Muscle layer of colon (tissue), 2 donors: Measurements from ENCODE around the gene MYT1.
A peak's percentile ranks its signal among the peaks of the same experiment; 100 is the strongest.

Experiments used
- H3K27ac ChIP-seq: one replicate; pipeline ENCODE4 v1.7.0; 2013; ENCODE audit warnings: low read depth, mild to moderate bottlenecking, low read length, moderate library complexity
- H3K27me3 ChIP-seq, 2 donors: one replicate each; pipeline ENCODE4 v1.7.0; 2013; ENCODE audit warnings: low read length in 2 of 2, mild to moderate bottlenecking in 2 of 2; ENCODE audit not compliant: insufficient read depth in 2 of 2, control insufficient read depth in 1 of 2
- H3K36me3 ChIP-seq: one replicate; pipeline ENCODE4 v1.7.0; 2013; ENCODE audit warnings: mild to moderate bottlenecking, low read length; ENCODE audit not compliant: insufficient read depth
- H3K4me1 ChIP-seq: one replicate; pipeline ENCODE4 v1.7.0; 2013; ENCODE audit warnings: mild to moderate bottlenecking, low read length; ENCODE audit not compliant: insufficient read depth
- H3K4me3 ChIP-seq, 2 donors: one replicate each; pipeline ENCODE4 v1.7.0; 2013; ENCODE audit warnings: low read length in 2 of 2, low read depth in 1 of 2, mild to moderate bottlenecking in 1 of 2, moderate library complexity in 1 of 2
- H3K9ac ChIP-seq: one replicate; pipeline ENCODE4 v1.7.0; 2013; ENCODE audit warnings: low read length
- H3K9me3 ChIP-seq: one replicate; pipeline ENCODE4 v1.7.0; 2013; ENCODE audit warnings: mild to moderate bottlenecking, low read length
- donor health status: abdominal sarcoma.
- donor health status: Adenocarcinoma of cecum.

The MYT1 gene

DNA sequence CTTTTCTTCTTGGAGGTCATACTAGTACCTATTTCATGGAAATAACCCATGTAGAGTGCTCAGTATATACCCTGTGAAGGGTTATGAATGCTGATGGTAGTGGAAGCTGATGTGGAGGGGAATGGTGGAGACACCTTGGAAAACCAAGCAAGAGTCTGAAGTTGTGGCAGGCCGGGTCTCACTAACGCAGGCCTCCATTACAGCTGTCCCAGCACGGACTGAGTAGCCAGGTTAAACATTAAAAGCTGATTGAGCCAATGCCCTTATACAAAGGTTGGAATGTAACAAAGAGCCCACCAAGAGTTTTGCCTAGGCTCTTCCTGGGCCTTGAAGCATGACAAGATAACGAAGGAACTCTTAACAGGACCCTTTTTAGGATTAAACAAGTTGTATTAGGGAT is 89.2 kb downstream of the MYT1 start:
- Histone ChIP-seq H3K4me1 (peaks cover 11% of the 10 kb centered on the region), H3K27me3 (no peaks in the 10 kb centered on the region), H3K36me3 (no peaks in the 10 kb centered on the region), H3K4me3 (no peak overlapping the region), H3K9me3 (no peaks in the 10 kb centered on the region), H3K27ac (no peak overlapping the region), H3K9ac (no peak overlapping the region)

DNA sequence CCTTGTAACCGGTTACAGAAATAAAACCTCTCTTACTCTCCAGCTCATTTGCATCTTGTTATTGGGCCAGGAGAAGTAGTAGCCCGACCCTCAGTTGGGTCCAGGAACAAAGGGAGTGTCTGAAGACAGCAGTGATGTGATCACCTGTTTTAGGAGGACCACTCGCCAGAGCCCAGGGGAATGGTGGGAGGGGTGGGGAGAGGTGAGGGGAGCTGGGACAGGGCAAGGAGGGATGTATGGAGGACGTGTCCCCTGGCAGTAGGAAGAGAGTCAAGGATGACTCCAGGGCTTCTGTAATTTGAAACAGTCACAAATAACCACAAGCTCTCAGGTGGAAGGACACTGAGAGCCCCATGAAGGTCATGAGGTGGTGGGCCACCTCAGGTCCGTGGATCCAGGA is 89.9 kb downstream of the MYT1 start:
- H3K27ac ChIP-seq: no peak overlapping the region
- H3K36me3 ChIP-seq: no peaks in the 10 kb centered on the region
- no peaks in the 10 kb centered on the region for H3K9me3 ChIP-seq
- H3K4me3 ChIP-seq: no peak overlapping the region
- peaks cover 11% of the 10 kb centered on the region for H3K4me1 ChIP-seq
- no peaks in the 10 kb centered on the region for H3K27me3 ChIP-seq
- H3K9ac ChIP-seq: no peak overlapping the region

DNA sequence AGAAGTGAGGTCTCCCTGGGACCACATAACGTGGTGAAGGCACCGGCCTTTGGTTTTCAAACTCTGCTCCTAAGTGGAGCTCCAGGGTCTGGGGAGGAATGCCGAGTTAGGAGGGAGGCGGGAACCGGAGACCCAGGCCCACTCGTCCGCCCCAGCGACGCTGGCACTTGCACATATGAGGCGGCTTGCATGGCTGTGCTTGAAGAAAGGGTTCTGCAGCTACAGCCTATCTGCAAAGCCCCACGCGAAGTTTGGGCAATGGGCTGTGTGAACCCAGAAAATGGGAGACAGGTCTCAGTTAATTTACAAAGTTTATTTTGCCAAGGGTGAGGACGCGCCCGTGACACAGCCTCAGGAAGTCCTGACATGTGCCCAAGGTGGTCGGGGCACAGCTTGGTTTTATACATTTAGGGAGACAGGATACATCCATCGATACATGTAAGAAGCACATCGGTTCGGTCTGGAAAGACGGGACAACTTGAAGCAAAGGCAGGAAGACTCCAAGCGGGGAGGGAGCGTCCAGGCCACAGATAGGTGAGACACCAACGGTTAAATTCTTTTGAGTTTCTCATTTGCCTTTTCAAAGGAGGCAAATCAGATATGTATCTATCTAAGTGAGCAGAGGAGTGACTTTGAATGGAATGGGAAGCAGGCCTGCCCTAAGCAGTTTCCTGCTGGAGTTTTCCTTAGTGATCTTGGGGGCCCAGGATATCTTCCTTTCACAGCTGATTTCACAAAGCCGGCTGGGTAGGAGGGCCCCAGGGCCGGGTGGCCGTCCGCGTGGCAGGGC is 90.5 kb downstream of the MYT1 start:
- H3K9me3 ChIP-seq: no peaks in the 10 kb centered on the region
- H3K27ac ChIP-seq: peak overlapping the region; percentile 79
- H3K4me3 ChIP-seq: peak overlapping the region; percentile 70 to 80
- H3K9ac ChIP-seq: peak overlapping the region; percentile 34
- H3K36me3 ChIP-seq: no peaks in the 10 kb centered on the region
- peaks cover 11% of the 10 kb centered on the region for H3K4me1 ChIP-seq
- no peaks in the 10 kb centered on the region for H3K27me3 ChIP-seq

DNA sequence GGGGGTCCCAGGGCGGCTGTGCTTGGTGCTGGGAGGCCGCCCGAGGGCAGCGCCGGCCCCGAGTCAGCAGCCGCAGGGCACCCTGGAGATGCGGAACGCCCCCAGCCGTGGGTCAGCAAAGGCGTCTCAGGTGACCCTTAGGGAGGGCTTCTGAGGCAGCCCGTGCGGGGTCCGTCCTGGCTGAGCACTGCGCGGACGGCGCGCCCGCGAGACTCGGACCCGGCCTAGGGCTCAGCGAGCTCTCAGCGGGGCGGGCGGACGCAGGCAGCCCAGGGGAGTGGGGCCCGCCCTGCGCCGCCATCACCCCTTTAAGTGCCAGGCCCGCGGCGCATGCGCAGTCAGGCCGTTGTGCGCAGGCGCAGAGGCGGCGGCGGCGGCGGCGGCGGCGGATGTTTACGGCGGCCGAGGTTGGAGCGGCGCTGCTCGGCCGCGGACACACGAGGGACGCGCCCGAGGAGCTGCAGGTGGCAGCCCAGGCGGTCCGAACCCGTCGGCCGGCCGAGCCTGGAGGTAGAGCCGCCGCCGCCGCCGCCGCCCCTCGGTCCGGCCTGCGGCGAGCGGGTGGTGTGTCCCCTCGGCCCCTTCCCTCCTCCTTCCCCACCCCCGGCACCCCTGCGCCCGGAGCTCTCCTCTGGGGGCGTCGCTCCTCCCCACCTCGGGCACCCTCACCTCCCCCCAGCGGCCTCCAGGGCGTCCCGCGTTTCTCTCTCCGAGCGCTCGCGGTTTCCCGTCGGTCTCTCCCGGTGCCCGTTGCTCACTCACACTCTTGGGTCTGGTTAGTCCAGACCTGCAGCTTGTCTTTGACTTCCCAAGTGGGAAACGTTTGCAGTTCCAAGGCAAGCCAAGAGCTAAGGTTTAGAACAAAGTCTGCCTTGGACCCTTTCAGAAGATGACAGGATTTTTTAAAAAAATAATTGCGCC is 91.4 kb downstream of the MYT1 start, which contains the start of gene PCMTD2:
TSS of gene PCMTD2 (plus strand) at position 388 of the 921 bp plus-strand sequence. CDS start 4,218 bp downstream, outside the sequence.
- Histone ChIP-seq H3K27me3 (no peaks in the 10 kb centered on the region), H3K4me1 (peaks cover 18% of the 10 kb centered on the region), H3K9ac (peak within 1 kb of the TSS; percentile 49), H3K27ac (peak within 1 kb of the TSS; percentile 79), H3K9me3 (no peaks in the 10 kb centered on the region), H3K36me3 (no peaks in the 10 kb centered on the region), H3K4me3 (peak within 1 kb of the TSS; percentile 76 to 80)

- H3K36me3 ChIP-seq: no peaks in the 10 kb centered on the region
- peak overlapping the region; percentile 49 for H3K9ac ChIP-seq
- peak overlapping the region; percentile 76 to 80 for H3K4me3 ChIP-seq
- peaks cover 22% of the 10 kb centered on the region for H3K4me1 ChIP-seq
- H3K27me3 ChIP-seq: no peaks in the 10 kb centered on the region
- H3K27ac ChIP-seq: peak overlapping the region; percentile 78
- H3K9me3 ChIP-seq: no peaks in the 10 kb centered on the region
Measured at GRCh38 chr20:64256282-64256935, 92.2 kb downstream of the MYT1 start.

DNA sequence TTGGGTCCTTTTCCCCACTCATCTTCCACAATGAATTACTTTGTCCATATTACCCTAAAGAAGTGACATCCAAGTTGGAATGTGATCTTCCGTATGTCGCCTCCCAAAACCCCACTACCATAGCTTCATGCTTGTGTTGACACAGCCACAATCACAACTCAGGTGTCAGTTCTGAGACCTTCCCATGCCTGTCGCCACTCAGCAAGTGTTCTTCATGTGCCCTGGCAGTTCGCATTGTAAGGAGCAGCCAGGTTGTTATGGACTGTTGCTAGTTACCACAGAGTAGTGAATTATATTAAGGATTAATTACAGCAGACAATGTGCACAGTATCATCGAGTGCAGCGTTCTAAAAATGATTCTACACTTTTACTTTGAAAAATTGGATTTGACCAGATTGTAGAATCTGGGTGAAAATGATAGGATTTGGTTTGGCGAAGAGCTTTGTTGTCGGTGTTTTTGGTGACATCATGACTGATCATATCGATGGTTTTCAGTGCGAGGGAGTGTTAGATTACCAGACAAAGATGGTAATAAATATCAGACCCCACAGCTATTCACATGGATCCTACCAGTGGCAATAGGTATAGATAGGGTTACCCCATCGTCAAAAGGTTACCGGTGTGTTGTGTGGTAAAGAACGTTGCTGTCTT is 93.0 kb downstream of the MYT1 start:
- no peaks in the 10 kb centered on the region for H3K36me3 ChIP-seq
- H3K9me3 ChIP-seq: no peaks in the 10 kb centered on the region
- no peaks in the 10 kb centered on the region for H3K27me3 ChIP-seq
- no peak overlapping the region for H3K27ac ChIP-seq
- H3K4me3 ChIP-seq: peak overlapping the region in 1 of 2 donors; percentile 76
- no peak overlapping the region for H3K9ac ChIP-seq
- H3K4me1 ChIP-seq: peaks cover 22% of the 10 kb centered on the region

DNA sequence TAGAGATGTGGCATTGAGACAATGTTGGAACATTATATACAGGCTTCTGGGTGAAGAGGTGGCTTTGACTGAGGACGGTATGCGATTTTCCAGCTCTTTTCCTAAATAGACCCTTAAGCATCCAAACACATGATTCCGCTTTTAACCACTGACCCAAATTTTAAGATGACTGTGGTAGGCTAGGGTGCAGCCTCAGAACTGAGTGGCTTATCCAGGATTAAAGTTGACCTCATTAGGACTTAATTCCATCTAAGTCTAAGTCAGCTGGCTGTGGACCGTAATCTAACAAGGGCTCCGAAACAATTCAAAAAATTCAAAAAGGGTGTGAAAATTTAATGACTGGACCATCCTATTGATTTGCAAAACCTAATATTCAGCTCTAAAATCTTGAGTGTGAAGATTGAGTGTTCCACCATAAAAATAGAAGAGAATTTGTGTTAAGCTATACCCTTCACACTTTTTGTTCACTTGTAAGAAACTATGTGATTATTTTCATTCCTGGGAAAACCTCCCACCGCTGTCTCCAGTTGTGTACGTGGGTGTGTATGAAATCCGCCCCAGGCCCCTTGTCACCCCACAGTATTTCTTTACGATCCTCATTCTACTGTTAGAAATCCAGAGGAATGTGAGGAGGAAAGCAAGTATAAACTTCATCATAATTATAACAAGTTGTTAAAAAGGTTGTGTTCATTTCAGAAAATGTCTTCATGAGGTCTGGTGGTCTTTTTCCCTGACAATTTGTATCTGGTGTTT is 94.0 kb downstream of the MYT1 start:
- no peak overlapping the region for H3K9ac ChIP-seq
- H3K4me1 ChIP-seq: peaks cover 22% of the 10 kb centered on the region
- H3K27ac ChIP-seq: no peak overlapping the region
- no peaks in the 10 kb centered on the region for H3K27me3 ChIP-seq
- no peak overlapping the region for H3K4me3 ChIP-seq
- no peaks in the 10 kb centered on the region for H3K9me3 ChIP-seq
- H3K36me3 ChIP-seq: no peaks in the 10 kb centered on the region

- Histone ChIP-seq H3K4me1 (peaks cover 22% of the 10 kb centered on the region), H3K27me3 (no peaks in the 10 kb centered on the region), H3K9me3 (no peaks in the 10 kb centered on the region), H3K4me3 (no peak overlapping the region), H3K36me3 (peaks cover 1% of the 10 kb centered on the region), H3K27ac (no peak overlapping the region), H3K9ac (no peak overlapping the region)
Measured at GRCh38 chr20:64260239-64260638, 96.0 kb downstream of the MYT1 start.

DNA sequence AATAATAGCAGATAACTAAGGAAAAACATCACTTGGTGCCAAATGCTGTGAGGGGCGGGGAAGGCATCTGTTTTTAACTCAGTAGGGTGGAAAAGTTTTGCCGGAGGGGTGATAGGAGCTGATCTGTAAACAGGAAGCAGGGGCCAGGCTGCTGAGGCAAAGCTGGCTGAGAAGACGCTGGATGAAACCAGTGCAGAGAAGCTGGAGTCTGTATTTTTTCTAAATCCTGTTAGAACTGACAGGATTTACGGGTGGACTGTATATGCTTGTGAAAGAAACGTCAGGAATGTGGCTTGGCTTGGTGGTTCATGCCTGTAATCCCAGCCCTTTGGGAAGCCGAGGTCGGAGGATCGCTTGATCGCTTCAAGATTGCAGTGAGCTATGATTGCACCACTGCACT is 96.9 kb downstream of the MYT1 start:
- Histone ChIP-seq H3K36me3 (peaks cover 4% of the 10 kb centered on the region), H3K27ac (no peak overlapping the region), H3K4me1 (peaks cover 21% of the 10 kb centered on the region), H3K9ac (no peak overlapping the region), H3K27me3 (no peaks in the 10 kb centered on the region), H3K4me3 (no peak overlapping the region), H3K9me3 (no peaks in the 10 kb centered on the region)

DNA sequence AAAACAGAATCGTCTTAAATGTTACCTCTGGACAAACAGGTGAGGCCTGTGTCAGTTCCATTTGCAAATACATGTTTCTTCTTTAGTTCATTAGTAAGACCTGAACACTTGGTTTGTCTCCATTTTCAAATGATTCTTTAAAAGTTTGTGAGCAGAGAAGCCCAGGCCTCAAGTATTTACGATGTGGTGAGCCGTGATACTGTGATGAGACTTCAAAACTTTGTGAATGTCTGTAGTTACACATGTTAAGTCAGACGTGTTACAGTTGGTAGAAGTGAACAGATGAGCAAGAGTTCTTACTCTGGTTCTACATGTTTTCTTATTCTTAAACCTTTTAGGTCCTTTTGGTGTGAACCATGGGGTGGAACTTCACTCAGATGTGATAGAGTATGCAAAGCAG is 99.8 kb downstream of the MYT1 start:
- Histone ChIP-seq H3K27me3 (no peaks in the 10 kb centered on the region), H3K9me3 (no peaks in the 10 kb centered on the region), H3K27ac (no peak overlapping the region), H3K9ac (no peak overlapping the region), H3K4me3 (no peak overlapping the region), H3K36me3 (peaks cover 15% of the 10 kb centered on the region), H3K4me1 (peaks cover 10% of the 10 kb centered on the region)
